ENCODE measurements around the gene SLC6A17.

SLC6A17 gene

DNA sequence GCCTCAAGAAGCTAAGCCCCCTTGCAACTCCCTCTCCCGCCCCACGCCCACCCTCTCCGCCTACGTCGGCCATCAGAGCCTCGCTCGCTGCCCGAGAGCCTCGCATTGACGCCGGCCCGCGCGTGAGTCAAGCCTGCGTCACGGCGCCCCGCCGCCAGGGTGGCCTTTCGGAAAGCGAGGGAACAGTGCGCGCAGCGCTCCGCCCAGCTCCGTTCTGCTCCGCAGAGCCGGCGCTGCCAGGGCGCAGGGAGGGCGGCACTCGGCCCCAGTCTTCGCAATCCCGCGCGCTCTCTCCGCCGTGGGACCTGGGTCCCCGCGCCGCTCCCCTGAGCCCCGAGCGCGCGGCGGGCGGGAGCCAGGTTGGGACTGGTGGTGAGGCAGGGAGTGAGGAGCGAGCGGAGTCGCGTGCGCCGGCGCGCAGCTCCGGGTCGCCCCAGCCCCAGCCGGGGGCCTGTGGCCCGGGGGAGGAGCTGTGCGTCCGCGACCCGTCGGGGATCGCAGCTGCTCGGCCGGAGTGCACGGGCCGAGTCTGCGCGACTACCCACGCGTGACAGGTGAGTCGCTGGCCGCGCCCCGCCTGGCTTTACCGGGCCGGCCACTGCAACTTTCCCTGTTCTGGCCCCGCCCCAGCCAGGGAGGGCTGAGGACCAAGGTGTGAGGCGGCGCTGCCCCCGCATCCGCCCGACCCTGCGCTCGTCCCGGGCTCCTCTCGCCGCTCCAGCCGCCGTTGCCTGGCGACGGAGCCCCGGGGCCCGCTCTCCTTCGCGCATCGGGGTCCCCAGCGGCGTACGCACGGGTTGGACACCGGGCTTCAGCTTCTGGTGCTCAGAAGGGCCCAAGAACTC is at the start of gene SLC6A17:
TSS of gene SLC6A17 (plus strand) at position 165 of the 845 bp plus-strand sequence. CDS start 16,436 bp downstream, outside the sequence.
- DNase-seq: peak; percentile 74
- in situ Hi-C loops (cut with HindIII; ENCODE audit: low pct_ligation_motif_present, low pct_unique_long_range_greater_than_20kb, low sequenced_read_pairs): no loop called here

DNA sequence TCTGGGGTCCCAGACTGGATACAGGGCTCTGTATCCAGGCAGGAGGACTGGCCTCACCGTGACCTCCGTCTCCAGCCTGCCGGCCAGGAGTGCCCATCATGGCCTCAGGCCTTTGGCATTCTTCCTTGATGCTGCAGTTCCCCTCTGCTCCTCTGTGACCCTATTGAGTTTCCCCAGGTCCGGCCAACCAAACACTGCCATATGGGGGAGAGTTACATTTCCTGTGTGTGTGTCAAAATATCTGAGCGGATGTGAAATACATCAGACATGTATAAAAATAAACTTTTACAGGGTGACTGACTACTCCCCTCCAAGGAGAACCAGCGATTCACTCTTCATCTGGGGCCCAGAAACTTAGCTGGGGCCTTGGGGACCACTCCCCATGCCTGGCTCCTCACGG is 48.2 kb upstream of the SLC6A17 start:
- no peak for DNase-seq
- in situ Hi-C loops (cut with HindIII; ENCODE audit: low pct_ligation_motif_present, low pct_unique_long_range_greater_than_20kb, low sequenced_read_pairs): no loop called here

DNA sequence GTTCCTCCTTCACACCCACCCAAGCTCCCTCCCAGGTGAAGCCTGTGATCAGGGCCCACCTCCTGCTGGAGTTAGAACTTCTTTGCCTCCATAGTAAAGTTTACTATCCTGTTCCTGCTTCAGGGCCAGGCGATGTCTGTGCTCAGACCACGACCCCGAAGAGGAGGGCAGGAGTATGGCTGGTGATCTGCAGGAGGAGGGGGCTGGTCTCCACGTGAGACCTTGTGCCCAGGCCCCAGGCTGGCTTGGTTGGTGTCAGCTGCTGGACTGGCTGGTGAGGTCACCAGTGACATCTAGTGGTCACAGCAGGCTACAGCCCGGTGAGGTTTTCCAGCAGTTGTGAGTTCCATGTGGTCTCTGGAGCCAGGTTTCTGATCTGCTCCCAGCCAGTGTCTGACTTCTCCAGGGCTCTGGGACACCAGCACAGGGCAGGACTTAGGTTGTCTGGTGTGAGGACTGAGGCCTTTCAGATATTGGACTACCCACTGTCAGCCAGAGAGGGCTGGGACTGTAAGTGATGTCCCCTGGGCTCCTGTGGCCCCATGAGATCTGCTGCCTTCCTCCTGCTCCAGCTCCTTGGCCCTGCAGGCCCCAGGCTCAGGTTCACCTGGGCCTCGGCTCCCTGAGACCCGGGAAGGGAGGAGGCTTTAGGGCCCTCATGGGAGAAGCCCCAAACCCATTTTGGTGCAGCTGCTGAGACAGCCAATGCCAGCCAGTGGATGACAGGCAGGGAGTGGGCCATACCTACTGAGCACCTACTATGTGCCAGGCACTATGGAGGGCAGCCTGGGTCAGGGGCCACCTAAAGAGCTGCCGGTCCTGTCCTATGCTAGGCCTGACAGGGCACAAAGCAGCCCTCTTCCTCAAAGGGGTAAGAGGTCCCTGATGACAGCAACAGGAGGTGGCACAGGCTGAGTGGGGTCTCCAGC is 44.0 kb upstream of the SLC6A17 start:
- DNase-seq: peak; percentile 56
- in situ Hi-C loops (cut with HindIII; ENCODE audit: low pct_ligation_motif_present, low pct_unique_long_range_greater_than_20kb, low sequenced_read_pairs): no loop called here

DNA sequence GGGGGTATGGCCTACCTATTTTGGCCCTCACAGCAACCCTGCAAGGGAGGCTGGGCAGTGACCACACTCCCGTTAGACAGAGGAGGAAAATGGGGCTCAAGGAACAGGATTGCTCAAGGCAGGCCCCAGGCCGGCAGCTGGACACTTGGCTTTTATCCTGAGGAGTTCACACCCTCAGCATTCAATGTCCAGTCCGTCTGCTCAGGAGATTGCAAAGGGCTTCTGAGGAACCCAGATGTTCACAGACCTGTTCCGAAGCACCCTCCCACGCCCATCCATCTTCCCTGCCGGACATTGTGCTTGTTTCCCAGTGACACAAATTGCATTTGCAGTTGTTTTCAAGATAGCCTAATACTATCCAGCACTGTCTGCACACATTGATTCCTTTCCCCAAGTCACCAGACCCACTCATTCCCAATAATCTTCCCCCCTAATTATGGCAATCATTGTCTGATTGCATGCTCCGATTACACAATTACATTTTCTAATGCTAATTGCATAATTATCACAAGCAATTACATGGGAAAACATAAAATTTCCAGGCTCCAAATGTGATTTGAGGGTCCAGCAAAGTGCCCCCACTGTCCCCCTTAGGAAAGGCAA is 42.3 kb upstream of the SLC6A17 start:
- in situ Hi-C loops (cut with HindIII; ENCODE audit: low pct_ligation_motif_present, low pct_unique_long_range_greater_than_20kb, low sequenced_read_pairs): no loop called here
- no peak for DNase-seq

DNA sequence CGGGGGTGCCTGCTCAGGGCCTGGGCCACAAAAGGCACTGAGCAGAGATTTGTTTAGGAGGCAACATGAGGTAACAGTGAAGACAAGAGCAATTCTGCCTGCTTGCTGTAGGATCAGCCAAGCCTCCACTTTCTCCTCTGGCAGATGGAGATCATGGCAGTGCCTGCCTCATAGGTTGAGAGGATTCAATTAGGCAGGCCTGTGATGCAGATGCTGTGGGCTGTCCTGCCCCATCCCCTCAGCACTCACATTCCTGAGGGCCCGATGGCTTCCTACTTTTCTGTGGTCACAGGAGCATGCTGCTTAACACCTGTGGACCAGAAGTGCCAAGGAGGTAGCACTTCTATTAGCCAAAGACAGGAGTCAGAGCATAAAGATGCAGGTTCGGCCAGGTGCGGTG is 39.2 kb upstream of the SLC6A17 start:
- in situ Hi-C loops (cut with HindIII; ENCODE audit: low pct_ligation_motif_present, low pct_unique_long_range_greater_than_20kb, low sequenced_read_pairs): no loop called here
- no peak for DNase-seq

DNA sequence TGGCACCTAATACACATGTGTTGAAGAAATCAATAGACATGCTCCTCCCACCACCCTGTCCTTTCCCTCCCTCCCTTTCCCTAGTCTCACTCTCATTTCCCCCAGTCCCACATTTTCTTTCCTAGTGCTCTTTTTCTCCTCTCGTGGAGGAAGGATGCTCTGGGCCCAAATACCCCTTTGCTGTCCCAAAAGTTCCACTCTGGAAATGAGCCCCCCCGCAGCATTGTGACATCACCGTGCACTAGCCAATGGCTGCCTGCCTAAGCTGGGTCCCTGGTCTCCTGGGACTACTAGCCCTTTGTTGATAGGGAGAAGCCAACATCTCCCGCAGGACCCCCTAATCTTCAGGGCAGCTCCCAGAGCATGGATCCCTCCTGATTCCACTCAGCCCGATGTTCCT is 38.2 kb upstream of the SLC6A17 start, which contains the start of gene UBL4B:
TSS of gene UBL4B (plus strand) at position 301 of the 400 bp plus-strand sequence. CDS start at position 393, 92 bp downstream.
- in situ Hi-C loops (cut with HindIII; ENCODE audit: low pct_ligation_motif_present, low pct_unique_long_range_greater_than_20kb, low sequenced_read_pairs): no loop called here

DNA sequence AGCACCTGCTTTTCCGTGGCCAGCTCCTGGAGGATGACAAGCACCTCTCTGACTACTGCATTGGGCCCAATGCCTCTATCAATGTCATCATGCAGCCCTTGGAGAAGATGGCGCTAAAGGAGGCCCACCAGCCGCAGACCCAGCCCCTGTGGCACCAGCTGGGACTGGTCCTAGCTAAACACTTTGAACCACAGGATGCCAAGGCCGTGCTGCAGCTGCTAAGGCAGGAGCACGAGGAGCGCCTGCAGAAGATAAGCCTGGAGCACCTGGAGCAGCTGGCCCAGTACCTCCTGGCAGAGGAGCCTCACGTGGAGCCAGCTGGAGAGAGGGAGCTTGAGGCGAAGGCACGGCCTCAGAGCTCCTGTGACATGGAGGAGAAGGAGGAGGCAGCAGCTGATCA is 37.6 kb upstream of the SLC6A17 start:
- DNase-seq: no peak
- in situ Hi-C loops (cut with HindIII; ENCODE audit: low pct_ligation_motif_present, low pct_unique_long_range_greater_than_20kb, low sequenced_read_pairs): no loop called here

More for the DNA sequence above, 38.2 kb upstream of the SLC6A17 start, which contains the start of gene UBL4B:
- no peak for DNase-seq

DNA sequence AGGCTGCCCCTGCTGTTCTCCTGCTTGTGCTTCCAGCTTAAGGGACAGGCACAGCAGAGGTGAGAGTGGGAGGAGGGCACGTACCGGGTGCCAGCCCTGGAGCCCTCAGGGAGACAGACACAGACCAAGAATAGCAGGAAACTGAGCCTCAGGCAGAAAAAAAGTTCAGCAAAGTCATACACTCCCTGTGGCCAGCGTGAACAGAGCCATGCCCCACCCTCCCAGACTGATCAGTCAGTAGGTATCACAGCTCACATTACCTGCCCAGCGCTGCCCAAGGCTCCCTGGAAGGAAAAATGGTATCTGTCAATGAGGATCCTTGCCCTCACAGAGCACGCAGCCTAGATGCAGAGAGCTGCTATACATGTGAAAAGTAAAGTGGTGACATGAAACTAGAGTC is 36.7 kb upstream of the SLC6A17 start:
- DNase-seq: no peak
- in situ Hi-C loops (cut with HindIII; ENCODE audit: low pct_ligation_motif_present, low pct_unique_long_range_greater_than_20kb, low sequenced_read_pairs): no loop called here

DNA sequence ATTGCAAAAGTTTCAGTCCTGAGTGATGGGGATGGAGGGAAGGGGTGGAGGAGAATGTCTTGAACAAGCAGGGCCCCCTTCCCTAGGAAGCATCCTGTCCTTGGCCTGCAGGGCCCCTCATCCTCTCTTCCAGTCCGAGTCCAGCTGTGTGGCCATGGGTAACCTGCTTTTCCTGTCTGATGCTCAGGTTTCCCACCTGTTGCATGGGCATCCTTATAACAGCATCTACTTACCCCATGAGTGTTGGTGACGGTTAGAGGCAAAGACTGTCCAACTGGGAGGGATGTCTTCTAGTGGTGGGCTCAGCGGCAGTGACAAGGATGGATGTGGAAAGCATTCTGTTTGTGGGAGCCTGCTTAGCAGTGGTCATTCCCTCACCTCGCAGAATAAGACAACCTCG is 36.1 kb upstream of the SLC6A17 start:
- no peak for DNase-seq
- in situ Hi-C loops (cut with HindIII; ENCODE audit: low pct_ligation_motif_present, low pct_unique_long_range_greater_than_20kb, low sequenced_read_pairs): no loop called here

DNA sequence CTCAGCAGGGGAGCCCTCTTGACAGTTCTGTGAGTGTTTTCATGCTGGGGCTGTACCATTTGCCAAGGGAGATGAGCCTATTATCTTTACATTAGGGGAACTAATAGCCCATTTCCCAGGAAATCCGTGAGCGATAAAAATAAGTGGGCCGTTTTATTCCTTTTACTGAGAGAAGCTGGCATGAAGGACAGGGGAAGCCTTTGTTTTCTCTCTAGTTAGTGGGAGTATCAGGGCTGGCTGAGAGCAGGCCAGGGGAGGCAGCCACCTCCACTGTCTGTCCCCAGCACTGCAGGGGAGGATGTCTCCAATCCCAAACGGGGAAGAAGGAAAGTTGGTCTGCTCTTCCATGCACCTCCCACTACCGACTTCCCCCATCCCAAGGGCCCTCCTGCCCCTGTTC is 35.5 kb upstream of the SLC6A17 start:
- no peak for DNase-seq
- in situ Hi-C loops (cut with HindIII; ENCODE audit: low pct_ligation_motif_present, low pct_unique_long_range_greater_than_20kb, low sequenced_read_pairs): no loop called here

DNA sequence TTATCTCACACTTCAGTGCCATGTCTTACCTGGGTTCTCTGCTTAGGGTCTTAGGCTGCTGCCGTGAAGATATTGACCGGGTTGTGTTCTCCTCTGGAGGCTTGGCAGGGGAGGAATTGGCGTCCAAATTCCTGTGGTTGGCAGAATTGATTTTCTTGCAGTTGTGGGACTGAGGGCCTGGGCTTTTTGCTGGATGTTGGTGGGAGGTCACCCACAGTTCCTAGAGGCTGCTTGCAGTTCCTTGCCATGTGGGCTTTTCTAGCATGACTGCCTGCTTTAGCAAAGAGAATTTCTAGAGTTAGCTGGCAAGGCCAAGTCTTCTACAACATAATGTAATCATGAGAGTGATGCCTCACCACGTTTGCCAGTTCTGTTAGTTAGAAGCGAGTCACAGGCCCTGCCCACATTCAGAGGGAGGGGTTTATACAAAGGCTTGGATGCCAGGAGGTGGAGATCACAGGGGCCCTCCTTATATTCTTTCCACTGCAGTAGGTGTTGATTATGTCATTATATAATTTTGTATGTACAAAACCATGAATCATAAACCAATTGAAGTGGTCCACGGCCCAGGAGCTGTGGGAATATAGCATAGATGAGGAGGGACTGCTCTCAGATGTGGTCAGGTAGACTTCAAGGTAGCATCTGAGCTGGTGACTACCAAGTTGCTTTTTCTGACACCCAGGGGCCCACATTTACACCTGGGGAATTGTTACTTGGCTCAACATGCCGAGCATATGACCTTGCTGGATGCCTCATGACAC is 31.5 kb upstream of the SLC6A17 start:
- DNase-seq: peak; percentile 7

DNA sequence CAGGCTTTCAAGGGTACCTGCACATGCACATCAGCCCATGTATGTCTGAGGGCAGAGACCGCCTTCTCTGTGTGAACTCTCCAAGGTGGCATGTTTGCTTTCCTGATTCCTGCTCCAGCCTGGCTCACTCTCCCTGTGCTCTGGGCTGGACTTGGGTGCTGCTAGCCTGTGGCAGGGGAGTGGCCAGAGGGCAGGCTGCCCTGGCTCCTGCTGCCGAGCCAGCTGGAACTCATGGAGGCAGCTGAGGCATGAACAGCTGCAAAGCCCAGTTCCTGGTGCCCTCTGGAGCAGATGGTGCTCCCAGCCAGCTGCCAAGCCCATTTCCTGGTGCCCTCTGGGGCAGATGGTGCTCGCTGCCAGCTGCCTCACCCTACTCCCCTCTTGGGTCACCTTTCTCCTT is 30.5 kb upstream of the SLC6A17 start:
- in situ Hi-C loops (cut with HindIII; ENCODE audit: low pct_ligation_motif_present, low pct_unique_long_range_greater_than_20kb, low sequenced_read_pairs): no loop called here
- DNase-seq: no peak

More for the DNA sequence above, 31.5 kb upstream of the SLC6A17 start:
- in situ Hi-C loops (cut with HindIII; ENCODE audit: low pct_ligation_motif_present, low pct_unique_long_range_greater_than_20kb, low sequenced_read_pairs): no loop called here

DNA sequence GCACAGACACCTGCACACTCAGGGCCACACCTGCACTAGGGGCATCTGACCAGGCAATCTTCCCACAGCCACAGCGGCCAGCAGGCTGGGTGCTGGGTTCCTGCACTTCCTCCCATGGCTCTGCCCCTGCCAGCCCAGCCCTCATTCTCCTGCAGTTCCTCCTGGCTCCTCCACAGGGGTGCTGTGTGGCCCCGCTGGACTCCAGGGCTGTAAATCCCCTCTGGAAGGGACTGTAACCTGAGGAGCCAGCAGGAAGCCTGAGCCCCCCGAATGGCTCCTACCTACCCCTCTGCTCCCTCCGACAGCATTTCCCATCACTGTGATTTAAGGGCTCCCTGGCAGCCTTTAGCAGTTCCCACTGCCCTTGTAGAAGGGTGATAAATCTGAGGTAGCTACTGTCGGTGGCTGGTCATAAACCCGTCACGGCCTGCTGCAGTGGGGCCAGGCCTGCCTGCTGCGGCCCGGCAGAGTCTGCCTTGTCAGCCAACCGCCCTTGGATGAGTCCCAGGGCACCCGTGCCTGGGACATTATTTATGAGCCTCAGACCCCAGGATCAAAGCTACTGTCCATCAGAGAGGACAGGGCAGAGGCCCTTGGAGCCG is 29.2 kb upstream of the SLC6A17 start:
- no peak for DNase-seq
- in situ Hi-C loops (cut with HindIII; ENCODE audit: low pct_ligation_motif_present, low pct_unique_long_range_greater_than_20kb, low sequenced_read_pairs): no loop called here

DNA sequence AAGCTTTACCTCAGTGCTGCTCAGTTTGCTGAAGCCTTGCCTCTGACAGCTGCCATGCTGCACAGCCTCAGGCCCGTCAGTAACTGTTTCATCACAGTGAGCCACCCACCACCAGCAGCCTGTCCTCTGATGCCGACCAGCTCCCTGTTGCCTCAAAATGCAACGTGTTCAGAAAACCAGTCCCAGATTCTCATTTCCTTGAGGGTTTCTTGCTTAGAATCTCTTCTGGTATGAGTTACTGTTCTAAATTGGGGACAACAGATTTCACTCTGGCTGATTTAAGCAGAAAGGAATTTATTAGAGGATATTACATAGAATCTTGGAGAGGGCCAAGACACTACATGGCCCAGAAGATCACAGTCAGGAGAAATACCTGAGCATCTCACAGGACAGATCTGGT is 27.1 kb upstream of the SLC6A17 start:
- in situ Hi-C loops (cut with HindIII; ENCODE audit: low pct_ligation_motif_present, low pct_unique_long_range_greater_than_20kb, low sequenced_read_pairs): no loop called here

DNA sequence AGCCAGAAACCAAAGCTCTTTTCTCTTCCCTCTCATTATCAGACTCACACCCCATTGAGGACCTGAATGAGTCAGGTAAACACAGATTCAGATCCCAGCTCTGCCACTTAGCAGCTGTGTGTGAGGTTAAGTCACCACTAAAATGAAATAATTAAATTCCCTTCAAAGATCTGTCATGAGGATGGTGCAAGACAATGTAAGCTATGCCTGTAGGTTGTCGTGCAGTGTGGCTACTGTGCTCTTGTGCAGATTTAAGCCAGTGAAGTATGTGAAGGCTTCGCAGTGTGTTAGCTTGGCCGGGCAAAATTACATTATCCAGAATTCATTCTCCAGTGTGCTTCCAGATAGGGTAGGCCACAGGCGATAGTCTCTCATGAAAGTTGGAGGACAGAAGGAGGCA is 24.5 kb upstream of the SLC6A17 start:
- DNase-seq: no peak

More for the DNA sequence above, 27.1 kb upstream of the SLC6A17 start:
- DNase-seq: no peak

DNA sequence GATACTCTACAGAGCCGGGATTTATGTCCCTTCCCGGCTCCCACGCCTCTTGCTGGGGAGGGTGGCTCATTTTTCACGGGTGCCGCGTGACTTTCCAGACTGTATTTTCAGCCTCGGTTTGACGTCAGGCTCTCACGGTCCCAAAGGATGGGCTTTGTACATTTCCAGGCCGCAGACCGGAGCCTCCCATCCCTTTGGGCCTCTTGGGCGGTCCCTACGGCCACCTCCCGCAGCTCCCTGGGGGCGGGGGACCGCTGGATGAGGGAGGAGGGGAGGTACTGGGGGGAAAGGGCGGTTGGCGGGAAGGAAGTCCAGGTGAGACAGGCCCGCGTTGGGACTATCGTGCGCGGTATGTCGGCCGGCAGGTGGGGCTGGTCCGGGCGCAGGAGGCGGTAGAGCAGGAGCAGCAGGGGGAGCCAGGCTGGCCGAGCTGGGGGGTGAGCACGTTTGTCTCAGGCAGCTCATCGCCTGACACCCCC is 20.1 kb upstream of the SLC6A17 start:
- in situ Hi-C loops (cut with HindIII; ENCODE audit: low pct_ligation_motif_present, low pct_unique_long_range_greater_than_20kb, low sequenced_read_pairs): no loop called here

More for the DNA sequence above, 24.5 kb upstream of the SLC6A17 start:
- in situ Hi-C loops (cut with HindIII; ENCODE audit: low pct_ligation_motif_present, low pct_unique_long_range_greater_than_20kb, low sequenced_read_pairs): no loop called here

DNA sequence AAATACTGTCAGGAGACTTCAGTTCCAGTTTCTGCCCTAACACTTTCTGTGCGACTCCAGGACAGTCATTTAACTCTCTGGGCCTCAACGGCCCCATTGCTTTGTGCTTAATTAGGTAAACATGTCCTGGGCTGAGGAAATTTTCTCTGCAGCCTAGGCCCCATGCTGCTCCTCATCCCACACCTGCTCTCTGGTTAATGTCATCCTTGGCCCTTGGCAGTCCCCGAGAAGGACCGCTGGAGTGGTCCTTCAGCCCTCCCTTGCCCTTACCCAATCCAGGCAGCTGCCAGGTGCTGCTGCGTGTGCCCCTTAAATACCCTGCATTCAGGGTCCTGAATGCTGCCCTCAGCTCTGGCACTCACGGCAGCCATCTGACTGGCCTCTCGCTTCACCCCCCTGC is 19.3 kb upstream of the SLC6A17 start:
- in situ Hi-C loops (cut with HindIII; ENCODE audit: low pct_ligation_motif_present, low pct_unique_long_range_greater_than_20kb, low sequenced_read_pairs): no loop called here
- no peak for DNase-seq

More for the DNA sequence above, 20.1 kb upstream of the SLC6A17 start:
- DNase-seq: no peak

DNA sequence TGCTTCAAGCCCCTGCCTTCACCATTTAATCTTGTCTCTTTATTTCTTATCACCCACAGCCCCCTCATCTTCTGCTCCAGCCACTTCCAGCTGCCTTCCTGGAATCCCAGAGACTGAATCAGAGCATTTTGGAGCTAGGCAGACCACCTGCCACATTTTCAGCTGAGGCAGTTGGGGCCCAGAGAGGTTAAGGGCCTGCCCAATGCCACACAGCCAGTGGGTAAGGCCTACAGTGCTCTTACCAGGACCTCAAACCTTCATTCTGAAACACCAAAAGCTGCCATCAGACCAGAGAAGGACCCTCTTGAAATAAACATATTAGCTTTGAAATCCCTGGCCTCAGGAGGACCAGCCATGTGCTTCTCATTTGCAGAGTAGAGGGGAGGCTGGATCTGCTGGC is 17.6 kb upstream of the SLC6A17 start:
- no peak for DNase-seq
- in situ Hi-C loops (cut with HindIII; ENCODE audit: low pct_ligation_motif_present, low pct_unique_long_range_greater_than_20kb, low sequenced_read_pairs): no loop called here

Measured in ACHN (cell line).